Measurements from ENCODE around the gene ADAM33. TPM values are rescaled to one million over a fixed set of nuclear protein-coding genes. Genes with fewer than 3 reads are reported as not detected.

Gene ADAM33
- total RNA-seq, 1 experiment from 2014 or later = not detected

DNA sequence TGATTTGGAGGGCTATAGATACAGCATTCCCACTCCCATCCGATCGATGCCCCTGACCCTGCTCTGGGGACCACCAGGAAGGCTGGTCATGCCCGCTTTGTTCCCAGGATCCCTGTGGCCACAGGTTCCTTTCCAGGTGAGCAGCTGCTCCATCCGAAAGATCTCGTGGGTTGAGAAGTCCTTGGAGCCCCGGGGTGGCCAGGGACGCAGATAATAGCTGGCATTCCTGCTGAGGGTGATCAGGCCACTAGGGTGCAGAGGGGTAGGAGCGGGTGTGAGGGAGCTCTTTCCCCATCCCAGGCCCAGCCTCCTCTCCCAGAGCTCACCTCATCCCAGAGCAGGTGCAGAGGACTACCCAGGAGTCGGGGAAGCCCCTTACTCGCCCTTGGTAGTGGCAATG lies 7.4 kb downstream of the ADAM33 start:
- H3K4me3 ChIP-seq = no peak overlapping the region
- H3K79me2 ChIP-seq (ENCODE audit: low read depth) = no peaks in the 10 kb centered on the region
- no peaks in the 10 kb centered on the region for H3K36me3 ChIP-seq (ENCODE audit: low read depth)
- ChIA-PET POLR2A (ENCODE audit: unreplicated experiment) (no interaction called here), CTCF (interaction anchor here (0.7 kb wide), 1 partner anchor 111 kb away, joined by 3 read pairs; no protein-coding TSS in a partner anchor)
- intact Hi-C loops (cut with micrococcal nuclease; ENCODE audit: unreplicated experiment) = no loop called here
- no peaks in the 10 kb centered on the region for H3K4me1 ChIP-seq (replicated peaks; ENCODE audit: insufficient read depth)
- H3F3A ChIP-seq (ENCODE audit: insufficient read depth, low read depth) = no peaks in the 10 kb centered on the region
- no peaks in the 10 kb centered on the region for H4K20me1 ChIP-seq (ENCODE audit: insufficient read depth)
- peaks cover 39% of the 10 kb centered on the region for H3K27me3 ChIP-seq (ENCODE audit: insufficient read depth, low read depth)
- no peak for TF ChIP-seq EZH2 (IDR thresholded peaks at IDR 0.05; ENCODE audit: low read depth)
- TF ChIP-seq, protein P1, sequence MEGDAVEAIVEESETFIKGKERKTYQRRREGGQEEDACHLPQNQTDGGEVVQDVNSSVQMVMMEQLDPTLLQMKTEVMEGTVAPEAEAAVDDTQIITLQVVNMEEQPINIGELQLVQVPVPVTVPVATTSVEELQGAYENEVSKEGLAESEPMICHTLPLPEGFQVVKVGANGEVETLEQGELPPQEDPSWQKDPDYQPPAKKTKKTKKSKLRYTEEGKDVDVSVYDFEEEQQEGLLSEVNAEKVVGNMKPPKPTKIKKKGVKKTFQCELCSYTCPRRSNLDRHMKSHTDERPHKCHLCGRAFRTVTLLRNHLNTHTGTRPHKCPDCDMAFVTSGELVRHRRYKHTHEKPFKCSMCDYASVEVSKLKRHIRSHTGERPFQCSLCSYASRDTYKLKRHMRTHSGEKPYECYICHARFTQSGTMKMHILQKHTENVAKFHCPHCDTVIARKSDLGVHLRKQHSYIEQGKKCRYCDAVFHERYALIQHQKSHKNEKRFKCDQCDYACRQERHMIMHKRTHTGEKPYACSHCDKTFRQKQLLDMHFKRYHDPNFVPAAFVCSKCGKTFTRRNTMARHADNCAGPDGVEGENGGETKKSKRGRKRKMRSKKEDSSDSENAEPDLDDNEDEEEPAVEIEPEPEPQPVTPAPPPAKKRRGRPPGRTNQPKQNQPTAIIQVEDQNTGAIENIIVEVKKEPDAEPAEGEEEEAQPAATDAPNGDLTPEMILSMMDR (conservative IDR thresholded peaks at IDR 0.05) = no peak
- H3K9me3 ChIP-seq (ENCODE audit: insufficient read depth, low read depth) = no peaks in the 10 kb centered on the region
- no TSS peak for BruUV-seq (replicated peaks)
- no peak overlapping the region for H2AFZ ChIP-seq
- H3K9me2 ChIP-seq (ENCODE audit: insufficient read depth) = no peaks in the 10 kb centered on the region
- DNase-seq = no peak
- H3K4me2 ChIP-seq = no peak overlapping the region
- H3K27ac ChIP-seq = no peak overlapping the region

DNA sequence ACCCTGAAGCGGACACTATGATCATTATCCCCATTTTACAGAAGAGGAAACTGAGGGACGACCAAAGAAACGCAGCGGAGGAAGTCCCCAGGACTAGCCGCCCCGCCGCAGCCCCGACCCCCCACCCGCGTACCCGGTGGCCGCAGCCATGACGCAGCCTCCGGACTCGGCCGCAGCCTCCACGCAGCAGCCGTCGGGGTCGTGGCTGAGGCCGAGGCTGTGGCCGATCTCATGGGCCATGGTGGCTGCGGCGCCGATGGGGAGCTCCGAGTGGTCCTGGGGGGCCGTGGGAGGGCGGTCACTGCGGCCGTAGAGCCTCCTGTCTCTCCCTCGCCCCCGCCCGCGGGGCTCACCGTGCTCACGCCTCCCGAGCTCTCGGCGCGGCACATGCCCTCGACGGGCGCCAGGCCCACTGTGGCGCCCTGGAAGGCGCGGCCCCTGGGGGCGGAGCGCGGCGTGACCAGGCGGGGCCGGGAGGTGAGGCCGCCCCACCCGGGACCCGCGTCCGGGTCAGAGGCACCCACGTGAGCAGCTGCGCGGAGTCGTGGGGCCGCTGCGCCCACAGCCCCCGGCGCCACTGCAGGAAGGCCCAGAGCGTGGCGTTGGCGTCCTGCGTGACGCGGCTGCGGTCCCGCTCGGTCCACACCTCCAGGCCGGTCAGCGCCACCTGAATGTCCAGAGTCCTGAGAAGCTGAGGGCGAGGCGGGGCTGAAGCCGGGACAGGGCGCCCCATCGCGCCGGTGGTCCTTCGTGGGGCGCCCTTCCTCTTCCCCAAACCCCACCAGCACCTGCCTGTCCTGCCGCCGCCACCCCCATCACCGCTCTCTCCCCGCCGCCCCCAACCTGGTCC lies 8.4 kb downstream of the ADAM33 start:
- no peaks in the 10 kb centered on the region for H3K4me1 ChIP-seq (replicated peaks; ENCODE audit: insufficient read depth)
- H3K27ac ChIP-seq = no peak overlapping the region
- CTCF ChIA-PET = interaction anchor here (0.7 kb wide), 1 partner anchor 110 kb away, joined by 3 read pairs; no protein-coding TSS in a partner anchor
- H4K20me1 ChIP-seq (ENCODE audit: insufficient read depth) = no peaks in the 10 kb centered on the region
- H3K4me2 ChIP-seq = no peak overlapping the region
- H3F3A ChIP-seq (ENCODE audit: insufficient read depth, low read depth) = no peaks in the 10 kb centered on the region
- DNase-seq = no peak
- no peaks in the 10 kb centered on the region for H3K79me2 ChIP-seq (ENCODE audit: low read depth)
- no peak overlapping the region for H2AFZ ChIP-seq
- H3K27me3 ChIP-seq (ENCODE audit: insufficient read depth, low read depth) = peaks cover 37% of the 10 kb centered on the region
- H3K9me2 ChIP-seq (ENCODE audit: insufficient read depth) = no peaks in the 10 kb centered on the region
- H3K4me3 ChIP-seq = no peak overlapping the region
- no peaks in the 10 kb centered on the region for H3K36me3 ChIP-seq (ENCODE audit: low read depth)
- POLR2A ChIA-PET (ENCODE audit: unreplicated experiment) = no interaction called here
- BruUV-seq (replicated peaks) = no TSS peak
- TF ChIP-seq EZH2 (IDR thresholded peaks at IDR 0.05; ENCODE audit: low read depth) = no peak
- TF ChIP-seq, protein P1 (conservative IDR thresholded peaks at IDR 0.05) = no peak
- H3K9me3 ChIP-seq (ENCODE audit: insufficient read depth, low read depth) = no peaks in the 10 kb centered on the region
- intact Hi-C loops (cut with micrococcal nuclease; ENCODE audit: unreplicated experiment) = no loop called here

DNA sequence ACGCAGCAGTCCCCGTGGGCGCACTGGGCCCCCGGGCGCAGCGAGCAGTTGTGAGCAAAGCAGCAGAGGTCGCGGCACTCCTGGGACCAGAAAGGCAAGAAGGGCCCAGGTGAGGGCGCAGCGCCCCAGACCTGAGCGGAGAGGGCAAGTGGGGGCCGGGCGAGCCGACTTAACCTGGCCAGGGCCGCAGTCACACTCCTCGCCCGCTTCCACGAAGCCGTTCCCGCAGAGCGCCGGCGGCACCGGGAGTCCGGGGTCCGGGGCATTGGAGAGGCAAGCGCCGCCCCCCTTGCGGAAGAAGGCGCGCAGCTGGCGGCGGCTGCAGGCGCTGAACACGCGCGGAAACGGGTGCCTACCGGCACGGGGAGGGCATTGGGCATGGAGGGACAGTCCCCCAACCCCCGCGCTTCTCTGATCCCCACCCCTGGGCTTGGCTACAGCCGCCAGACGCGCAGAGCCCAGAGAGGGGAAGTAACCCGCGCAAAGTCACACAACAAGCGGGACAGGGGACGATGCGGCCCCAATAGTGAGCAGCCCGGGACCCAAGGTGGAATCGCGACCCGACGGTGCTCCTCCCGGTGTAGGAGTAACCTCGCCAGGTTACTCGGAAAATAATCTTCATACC lies 9.2 kb downstream of the ADAM33 start:
- Histone ChIP-seq H4K20me1 (ENCODE audit: insufficient read depth) (no peaks in the 10 kb centered on the region), H3K79me2 (ENCODE audit: low read depth) (no peaks in the 10 kb centered on the region), H3K4me2 (no peak overlapping the region), H3K36me3 (ENCODE audit: low read depth) (no peaks in the 10 kb centered on the region), H3K9me2 (ENCODE audit: insufficient read depth) (no peaks in the 10 kb centered on the region), H3F3A (ENCODE audit: insufficient read depth, low read depth) (no peaks in the 10 kb centered on the region), H3K27me3 (ENCODE audit: insufficient read depth, low read depth) (peaks cover 33% of the 10 kb centered on the region), H3K4me3 (no peak overlapping the region), H2AFZ (no peak overlapping the region), H3K4me1 (replicated peaks; ENCODE audit: insufficient read depth) (no peaks in the 10 kb centered on the region), H3K27ac (no peak overlapping the region), H3K9me3 (ENCODE audit: insufficient read depth, low read depth) (no peaks in the 10 kb centered on the region)
- intact Hi-C loops (cut with micrococcal nuclease; ENCODE audit: unreplicated experiment) = no loop called here
- ChIA-PET POLR2A (ENCODE audit: unreplicated experiment) (no interaction called here), CTCF (interaction anchor here (0.6 kb wide), 1 partner anchor 9 kb away, joined by 3 read pairs; the partner anchor contains the start of gene GFRA4)
- DNase-seq = no peak
- no TSS peak for BruUV-seq (replicated peaks)
- no peak for TF ChIP-seq EZH2 (IDR thresholded peaks at IDR 0.05; ENCODE audit: low read depth)
- TF ChIP-seq, protein P1 (conservative IDR thresholded peaks at IDR 0.05) = no peak
